Measurements from ENCODE around the gene NHLRC4.

DNA sequence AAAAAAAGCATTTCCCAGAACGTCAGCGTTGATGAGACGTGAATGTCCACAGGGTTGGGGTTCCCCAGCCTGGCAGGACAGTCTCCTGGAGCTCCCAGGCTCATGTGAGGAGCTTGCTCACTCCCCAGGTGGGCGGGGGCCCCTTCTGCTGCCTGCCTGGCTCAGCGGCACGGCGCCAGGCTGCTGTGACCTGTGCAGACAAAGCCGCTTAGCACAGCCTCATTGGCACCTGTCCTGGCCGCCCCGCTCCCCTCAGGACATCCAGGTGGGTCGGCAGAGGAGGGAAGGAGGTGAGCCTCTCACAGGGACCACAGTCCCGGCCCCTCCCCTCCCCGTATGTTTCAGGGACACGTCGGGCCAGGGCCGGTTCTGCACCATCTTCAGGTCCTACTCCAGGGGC is 51.0 kb downstream of the NHLRC4 start:
- TF ChIP-seq EZH2 (IDR thresholded peaks at IDR 0.05) (no peak), POLR2AphosphoS5 (IDR thresholded peaks at IDR 0.05; ENCODE audit: borderline replicate concordance, low read depth, low read length) (no peak), FOXP2 (optimal IDR thresholded peaks at IDR 0.05; ENCODE audit: control extremely low read depth, extremely low read length, insufficient read depth) (no peak)

All from SK-N-MC (cell line).